Measurements from ENCODE around the gene DUS4L.

DUS4L gene

GRCh38 chr7:107580716-107581383 is 17.1 kb downstream of the DUS4L start:
- no peak for DNase-seq

- DNase-seq = no peak
Observed at GRCh38 chr7:107581387-107582013, 17.7 kb downstream of the DUS4L start.

- no peak for DNase-seq
Observed at GRCh38 chr7:107582875-107583274, 19.1 kb downstream of the DUS4L start.

- no peak for DNase-seq
Observed at GRCh38 chr7:107584716-107585115, 20.9 kb downstream of the DUS4L start.

GRCh38 chr7:107588529-107589130 is 24.9 kb downstream of the DUS4L start:
- DNase-seq = no peak

GRCh38 chr7:107591421-107591820 is 27.6 kb downstream of the DUS4L start:
- no peak for DNase-seq

- no peak for DNase-seq
Observed at GRCh38 chr7:107592361-107593024, 28.7 kb downstream of the DUS4L start.

- no peak for DNase-seq
Observed at GRCh38 chr7:107593025-107593410, 29.2 kb downstream of the DUS4L start.

- DNase-seq = no peak
Observed at GRCh38 chr7:107594961-107595737, 31.4 kb downstream of the DUS4L start.

GRCh38 chr7:107596881-107597581 is 33.3 kb downstream of the DUS4L start:
- no peak for DNase-seq

GRCh38 chr7:107597582-107597916 is 33.8 kb downstream of the DUS4L start:
- DNase-seq = no peak

- no peak for DNase-seq
Observed at GRCh38 chr7:107597953-107598352, 34.2 kb downstream of the DUS4L start.

GRCh38 chr7:107599262-107599661 is 35.5 kb downstream of the DUS4L start:
- DNase-seq = no peak

- DNase-seq = no peak
Observed at GRCh38 chr7:107600816-107601215, 37.0 kb downstream of the DUS4L start.

GRCh38 chr7:107605218-107605815 is 41.5 kb downstream of the DUS4L start:
- DNase-seq = no peak

- no peak for DNase-seq
Observed at GRCh38 chr7:107606303-107606702, 42.5 kb downstream of the DUS4L start.

GRCh38 chr7:107609811-107610261 is 46.1 kb downstream of the DUS4L start:
- no peak for DNase-seq

- DNase-seq = no peak
Observed at GRCh38 chr7:107610323-107610722, 46.6 kb downstream of the DUS4L start.

GRCh38 chr7:107613439-107613838 is 49.7 kb downstream of the DUS4L start:
- DNase-seq = no peak

- DNase-seq = no peak
Observed at GRCh38 chr7:107613948-107614347, 50.2 kb downstream of the DUS4L start.

- DNase-seq = no peak
Observed at GRCh38 chr7:107614425-107614824, 50.7 kb downstream of the DUS4L start.
